ENCODE measurements around the gene SPNS3.
A peak's percentile ranks its signal among the peaks of the same experiment; 100 is the strongest.

Gene SPNS3

GRCh38 chr17:4389079-4389478, 44.7 kb upstream of the SPNS3 start:
- H3K9me2 ChIP-seq (replicated peaks; ENCODE audit: insufficient read depth, low read length) = no peaks in the 10 kb centered on the region
- no peaks in the 10 kb centered on the region for H3K79me2 ChIP-seq (ENCODE audit: low read length)
- H3K27me3 ChIP-seq (replicated peaks; ENCODE audit: insufficient read depth, low read length) = no peaks in the 10 kb centered on the region
- H3K27ac ChIP-seq (ENCODE audit: low read length) = no peak overlapping the region
- no peak overlapping the region for H3K4me2 ChIP-seq (ENCODE audit: low read depth, low read length)
- no peak overlapping the region for H2AFZ ChIP-seq (ENCODE audit: low read length)
- no peak overlapping the region for H3K9ac ChIP-seq (ENCODE audit: low read length)
- H4K20me1 ChIP-seq (ENCODE audit: insufficient read depth, low read length) = no peaks in the 10 kb centered on the region
- DNase-seq = no peak
- peaks cover 15% of the 10 kb centered on the region for H3F3A ChIP-seq (ENCODE audit: insufficient read depth, low read length)
- H3K9me3 ChIP-seq (replicated peaks; ENCODE audit: insufficient read depth, low read length) = no peaks in the 10 kb centered on the region
- H3K36me3 ChIP-seq (replicated peaks; ENCODE audit: insufficient read depth, low read length) = no peaks in the 10 kb centered on the region
- H3K4me1 ChIP-seq (ENCODE audit: low read length) = peaks cover 23% of the 10 kb centered on the region
- TF ChIP-seq EZH2phosphoT487 (IDR thresholded peaks at IDR 0.05; ENCODE audit: low read length) (no peak), CTCF (IDR thresholded peaks at IDR 0.05; ENCODE audit: low read length) (no peak), EZH2 (optimal IDR thresholded peaks at IDR 0.05; ENCODE audit: low read depth, low read length) (no peak)
- H3K4me3 ChIP-seq (ENCODE audit: low read length) = no peak overlapping the region

GRCh38 chr17:4393806-4394205, 39.9 kb upstream of the SPNS3 start:
- H3K79me2 ChIP-seq (ENCODE audit: low read length) = no peaks in the 10 kb centered on the region
- H3K9ac ChIP-seq (ENCODE audit: low read length) = peak overlapping the region; percentile 64
- H3K4me1 ChIP-seq (ENCODE audit: low read length) = peaks cover 48% of the 10 kb centered on the region
- H2AFZ ChIP-seq (ENCODE audit: low read length) = no peak overlapping the region
- no peak for TF ChIP-seq EZH2phosphoT487 (IDR thresholded peaks at IDR 0.05; ENCODE audit: low read length)
- no peak for TF ChIP-seq EZH2 (optimal IDR thresholded peaks at IDR 0.05; ENCODE audit: low read depth, low read length)
- TF ChIP-seq CTCF (IDR thresholded peaks at IDR 0.05; ENCODE audit: low read length) = no peak
- H3K4me3 ChIP-seq (ENCODE audit: low read length) = peak overlapping the region; percentile 35
- no peaks in the 10 kb centered on the region for H3K27me3 ChIP-seq (replicated peaks; ENCODE audit: insufficient read depth, low read length)
- no peaks in the 10 kb centered on the region for H3K9me2 ChIP-seq (replicated peaks; ENCODE audit: insufficient read depth, low read length)
- DNase-seq = peak; percentile 25
- no peaks in the 10 kb centered on the region for H3K9me3 ChIP-seq (replicated peaks; ENCODE audit: insufficient read depth, low read length)
- H4K20me1 ChIP-seq (ENCODE audit: insufficient read depth, low read length) = no peaks in the 10 kb centered on the region
- peak overlapping the region; percentile 89 for H3K4me2 ChIP-seq (ENCODE audit: low read depth, low read length)
- peaks cover 45% of the 10 kb centered on the region for H3F3A ChIP-seq (ENCODE audit: insufficient read depth, low read length)
- H3K27ac ChIP-seq (ENCODE audit: low read length) = peak overlapping the region; percentile 89
- H3K36me3 ChIP-seq (replicated peaks; ENCODE audit: insufficient read depth, low read length) = no peaks in the 10 kb centered on the region

- Histone ChIP-seq H3K27ac (ENCODE audit: low read length) (peak overlapping the region; percentile 89), H2AFZ (ENCODE audit: low read length) (no peak overlapping the region)
Observed at GRCh38 chr17:4394208-4395110, 39.3 kb upstream of the SPNS3 start.

More at GRCh38 chr17:4394208-4395110, 39.3 kb upstream of the SPNS3 start:
- peak overlapping the region; percentile 64 for H3K9ac ChIP-seq (ENCODE audit: low read length)
- peaks cover 45% of the 10 kb centered on the region for H3F3A ChIP-seq (ENCODE audit: insufficient read depth, low read length)
- no peak for TF ChIP-seq EZH2phosphoT487 (IDR thresholded peaks at IDR 0.05; ENCODE audit: low read length)
- TF ChIP-seq EZH2 (optimal IDR thresholded peaks at IDR 0.05; ENCODE audit: low read depth, low read length) = no peak
- TF ChIP-seq CTCF (IDR thresholded peaks at IDR 0.05; ENCODE audit: low read length) = no peak
- no peaks in the 10 kb centered on the region for H3K9me2 ChIP-seq (replicated peaks; ENCODE audit: insufficient read depth, low read length)
- H3K79me2 ChIP-seq (ENCODE audit: low read length) = no peaks in the 10 kb centered on the region
- H4K20me1 ChIP-seq (ENCODE audit: insufficient read depth, low read length) = no peaks in the 10 kb centered on the region
- H3K4me1 ChIP-seq (ENCODE audit: low read length) = peaks cover 48% of the 10 kb centered on the region
- H3K27me3 ChIP-seq (replicated peaks; ENCODE audit: insufficient read depth, low read length) = no peaks in the 10 kb centered on the region
- no peaks in the 10 kb centered on the region for H3K36me3 ChIP-seq (replicated peaks; ENCODE audit: insufficient read depth, low read length)
- no peaks in the 10 kb centered on the region for H3K9me3 ChIP-seq (replicated peaks; ENCODE audit: insufficient read depth, low read length)
- DNase-seq = no peak
- peak overlapping the region; percentile 35; the same call in 1 of the 2 replicates for H3K4me3 ChIP-seq (ENCODE audit: low read length)
- peak overlapping the region; percentile 89 for H3K4me2 ChIP-seq (ENCODE audit: low read depth, low read length)

Measured in MM.1S (cell line).